NT2/D1 (cell line): ENCODE results near the gene NRDC.

Source experiments
- SUZ12 ChIP-seq: IDR thresholded peaks from 2 replicates; pipeline ENCODE4 v1.6.1; 2011; ENCODE audit not compliant: insufficient read length, insufficient read depth; ENCODE audit errors: extremely low read depth
- YY1 ChIP-seq: IDR thresholded peaks from 2 replicates; pipeline ENCODE4 v1.6.1; 2011; ENCODE audit not compliant: insufficient read length, insufficient read depth
- ZNF274 ChIP-seq: IDR thresholded peaks from 2 replicates; pipeline ENCODE4 v1.6.1; 2011; ENCODE audit warnings: mild to moderate bottlenecking, low read depth, low read length

- TF ChIP-seq YY1 (no peak), ZNF274 (no peak), SUZ12 (no peak)
These were observed 7.8 kb downstream of the NRDC start for GRCh38 chr1:51870603-51871350.
